NCI-H226 (cell line): Measurements from ENCODE around the gene ADGRG6.
"Not testable (repeated sequence)": the region's sequence is repeated elsewhere in the genome, so short reads cannot be mapped to it uniquely, and the experiment has no call there.

Experiments used
- DNase-seq: peaks from one replicate; pipeline ENCODE4 v3.0.0-alpha.2; 2015

The ADGRG6 gene

DNA sequence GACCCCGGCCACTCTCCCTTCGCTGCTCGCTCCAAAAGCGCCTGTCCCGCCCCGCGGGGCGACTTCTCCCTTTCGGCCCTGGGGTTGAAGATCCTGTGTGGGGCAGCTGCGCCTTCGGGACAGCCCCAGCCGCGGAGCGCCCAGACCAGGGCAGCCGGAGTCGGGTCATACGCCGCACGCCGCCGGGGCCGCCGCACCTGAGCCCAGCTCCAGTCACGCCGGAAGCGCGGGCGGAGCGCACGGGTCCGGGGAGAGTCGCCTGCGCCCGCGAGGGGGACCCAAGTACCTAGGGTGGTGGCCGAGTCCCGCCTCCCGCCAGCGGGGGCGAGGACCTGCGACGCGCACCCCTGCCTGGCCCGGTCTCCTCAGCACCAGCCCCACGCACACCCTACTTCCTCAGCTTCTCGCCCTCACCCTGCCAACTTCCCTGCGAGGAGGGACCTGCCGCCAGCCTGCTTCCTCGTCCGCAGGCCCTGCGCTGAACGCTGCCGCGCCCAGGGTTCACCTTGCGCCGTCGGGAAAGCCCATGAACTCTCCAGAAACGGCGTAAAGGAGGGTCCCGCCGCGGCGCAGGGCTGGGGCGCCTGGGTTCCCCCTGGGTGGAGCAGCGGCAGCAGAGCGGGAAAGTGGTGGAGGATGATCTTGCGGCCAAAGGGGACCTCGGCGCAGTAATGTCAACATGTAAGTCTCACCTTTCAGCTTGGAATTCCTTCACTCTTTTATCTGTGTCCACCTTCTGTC, at the start of gene ADGRG6:
ADGRG6 (plus strand) TSS at position 357 of the 741 bp plus-strand sequence; CDS start at position 680, 323 bp downstream.
- peak; percentile 71 for DNase-seq

DNA sequence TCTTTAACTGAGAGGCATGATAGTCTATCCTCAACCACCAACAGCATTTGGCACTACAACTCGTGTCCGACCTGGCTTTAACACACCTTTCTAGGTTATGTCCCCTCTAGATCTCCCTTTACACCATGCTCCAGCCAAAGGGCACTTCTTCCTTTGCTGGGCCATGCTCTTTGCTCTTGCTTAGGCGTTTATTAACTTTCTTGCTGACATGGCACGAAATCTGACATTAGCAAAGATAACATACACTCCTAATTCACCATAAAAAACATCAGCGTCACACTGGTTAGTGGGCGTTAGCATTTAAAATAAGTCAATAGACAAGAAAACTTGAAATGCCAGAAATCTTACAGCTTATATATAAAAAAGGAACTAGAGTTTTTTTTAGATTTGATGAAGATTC, 47.3 kb upstream of the ADGRG6 start:
- no peak for DNase-seq

DNA sequence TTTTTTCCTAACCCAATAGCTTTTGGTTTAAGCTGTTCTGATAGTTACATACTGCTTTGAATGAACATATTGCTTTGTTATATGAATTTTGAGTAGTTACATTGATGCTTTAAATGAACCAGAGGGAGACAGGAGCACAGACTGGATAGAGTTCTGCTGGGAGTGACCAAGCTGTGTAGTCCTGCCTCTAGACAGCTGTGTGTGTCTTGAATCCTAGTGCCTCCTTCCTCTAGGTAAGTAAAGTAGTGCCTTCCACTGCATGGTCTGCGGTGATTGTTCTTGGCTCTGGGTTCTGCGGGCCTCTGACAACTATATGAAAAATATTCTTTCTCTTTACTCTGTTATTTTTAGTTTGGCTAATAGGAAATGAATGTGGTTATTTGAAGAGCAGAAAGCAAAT, 46.0 kb upstream of the ADGRG6 start:
- no peak for DNase-seq

DNA sequence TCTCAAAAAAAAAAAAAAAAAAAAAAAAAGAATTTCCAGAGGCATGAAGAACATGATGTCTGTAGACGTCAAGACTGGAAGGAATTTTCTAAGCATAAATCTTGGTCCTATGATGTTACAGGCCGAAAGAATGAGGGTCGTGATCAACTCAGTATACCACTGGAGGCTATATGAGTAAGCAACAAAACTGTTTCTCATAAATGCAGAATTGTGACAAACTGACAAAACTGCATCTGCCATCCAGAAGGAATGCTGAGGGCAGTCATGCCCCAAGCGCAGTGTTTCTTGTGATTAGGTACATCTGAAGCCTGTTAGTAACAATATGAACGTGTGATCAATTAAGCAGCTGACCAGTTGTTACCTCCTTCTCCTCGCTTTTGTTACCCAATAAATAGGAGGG, 43.5 kb upstream of the ADGRG6 start:
- DNase-seq, result no peak

DNA sequence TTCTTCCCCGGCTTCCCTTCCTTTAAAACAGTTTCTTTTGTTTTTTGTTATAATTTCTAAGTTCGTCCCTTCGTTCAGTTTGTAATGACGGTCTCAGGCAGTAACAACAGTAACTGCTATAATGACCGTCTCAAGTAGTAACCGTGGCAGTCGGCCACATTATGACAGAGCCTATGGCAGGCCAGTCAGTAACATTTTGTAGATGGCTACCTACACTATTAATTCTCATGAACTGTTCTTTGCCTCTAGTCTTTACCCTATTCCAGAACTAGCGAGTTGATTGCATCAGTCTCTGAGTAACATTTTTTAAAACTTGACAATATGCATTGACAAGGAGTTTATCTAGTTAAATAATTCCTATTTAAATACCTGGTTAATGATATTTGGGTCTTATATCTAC, 43.0 kb upstream of the ADGRG6 start:
- DNase-seq, result no peak

DNA sequence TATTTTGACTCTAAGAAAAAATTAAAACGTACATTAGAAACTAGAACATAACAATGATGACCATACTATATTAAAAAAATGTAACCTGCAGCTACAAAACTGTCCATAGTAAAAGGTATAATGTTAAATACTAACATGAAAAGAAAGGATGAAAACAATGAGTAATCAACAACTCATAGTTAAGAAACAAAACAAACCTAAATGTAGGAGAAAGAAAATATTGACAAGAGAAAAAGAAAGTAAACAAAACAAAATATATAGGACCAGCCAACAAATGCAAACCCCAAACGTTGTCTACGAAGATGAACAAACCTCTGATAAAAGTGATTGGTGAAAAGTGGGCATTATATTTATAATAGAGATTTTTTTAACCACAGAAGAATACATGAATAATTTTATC, 41.1 kb upstream of the ADGRG6 start:
- DNase-seq, result no peak

DNA sequence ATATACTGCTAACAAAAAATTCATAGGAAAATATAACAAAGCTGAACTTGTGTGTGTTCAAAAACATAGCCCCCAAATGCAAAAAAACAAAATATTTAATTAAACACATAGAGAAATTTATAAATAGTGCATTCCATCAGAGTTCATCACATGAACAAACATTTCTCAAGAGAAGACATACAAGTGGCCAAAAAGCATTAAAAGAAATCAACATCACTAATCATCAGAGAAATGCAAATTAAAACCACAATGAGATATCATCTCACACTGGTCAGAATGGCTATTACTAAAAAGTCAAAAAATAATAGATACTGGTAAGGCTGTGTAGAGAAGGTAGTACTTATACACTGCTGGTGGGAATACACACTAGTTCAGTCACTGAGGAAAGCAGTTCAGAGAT, 39.6 kb upstream of the ADGRG6 start:
- no peak for DNase-seq

DNA sequence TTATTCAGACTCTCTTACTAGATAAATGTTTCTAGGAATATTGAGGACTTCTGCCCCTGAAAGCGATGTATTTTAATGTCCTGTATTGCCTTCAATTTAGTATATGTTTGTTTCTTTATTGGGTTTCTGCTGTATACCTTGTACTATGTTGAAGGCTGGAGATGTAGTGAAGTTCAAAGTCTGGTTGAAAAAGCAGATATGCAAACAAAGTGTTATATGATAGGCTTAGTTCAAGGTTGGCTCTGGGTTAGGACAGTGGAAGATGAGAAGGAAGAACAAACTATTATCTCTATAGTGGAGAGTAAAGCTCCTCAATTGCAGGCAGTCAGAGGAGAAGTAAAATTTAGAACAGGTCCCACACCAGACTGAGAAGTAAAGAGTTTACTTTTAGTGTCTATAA, 36.3 kb upstream of the ADGRG6 start:
- DNase-seq, result no peak

DNA sequence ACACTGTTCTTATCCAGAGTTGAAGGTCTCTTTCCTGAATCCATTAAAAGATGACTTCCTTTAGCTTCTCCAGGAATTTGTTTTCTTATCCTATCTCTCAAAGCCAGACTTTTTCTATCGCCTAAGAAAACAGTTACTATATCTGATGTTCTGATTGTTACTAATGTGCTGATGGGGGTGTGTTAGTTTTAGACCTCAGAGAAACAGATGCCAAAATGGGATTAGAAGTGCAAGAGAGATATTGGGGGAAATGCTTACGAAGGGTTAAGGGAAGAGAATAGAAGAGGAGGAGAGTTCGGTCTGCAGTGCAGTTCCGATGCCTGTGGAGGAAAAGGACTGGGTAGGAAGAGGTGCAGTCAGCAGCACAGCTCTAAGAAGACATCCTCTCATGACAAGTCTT, 35.7 kb upstream of the ADGRG6 start:
- DNase-seq, result no peak

DNA sequence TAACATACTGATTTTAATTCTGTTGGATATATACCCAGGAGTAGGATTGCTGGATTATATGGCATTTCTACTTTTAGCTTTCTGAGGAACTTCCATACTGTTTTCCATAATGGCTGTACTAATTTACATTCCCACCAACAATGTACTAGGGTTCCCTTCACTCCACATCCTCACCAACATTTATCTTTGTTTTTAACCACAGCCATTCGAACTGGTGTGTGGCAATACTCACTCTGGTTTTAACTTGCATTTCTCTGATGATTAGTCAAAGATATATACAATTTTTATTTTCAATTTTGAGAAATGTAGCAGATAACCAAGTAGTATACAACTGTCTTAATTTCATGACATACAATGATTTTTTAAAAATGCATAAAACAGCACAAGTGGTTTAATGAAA, 30.3 kb upstream of the ADGRG6 start:
- DNase-seq, result no peak

DNA sequence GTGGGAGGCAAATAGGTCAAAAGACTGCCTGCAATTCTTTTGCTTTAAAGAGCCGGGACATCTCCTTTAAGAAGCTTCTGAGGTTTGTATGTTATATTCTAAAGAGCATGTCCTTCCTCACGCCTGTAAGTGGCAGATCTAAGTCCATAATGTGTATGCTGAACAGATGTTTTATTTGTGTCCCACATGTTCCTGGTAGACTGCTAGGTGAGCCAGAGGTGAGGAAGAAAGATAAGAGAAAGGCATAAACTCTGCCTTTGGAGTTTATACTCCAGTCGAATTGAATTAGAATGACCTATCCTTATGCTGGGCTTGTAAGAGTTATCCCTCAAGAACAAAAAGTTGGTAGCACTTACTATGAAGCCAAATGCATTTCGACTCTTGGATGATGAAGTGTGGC, 27.2 kb upstream of the ADGRG6 start:
- no peak for DNase-seq

DNA sequence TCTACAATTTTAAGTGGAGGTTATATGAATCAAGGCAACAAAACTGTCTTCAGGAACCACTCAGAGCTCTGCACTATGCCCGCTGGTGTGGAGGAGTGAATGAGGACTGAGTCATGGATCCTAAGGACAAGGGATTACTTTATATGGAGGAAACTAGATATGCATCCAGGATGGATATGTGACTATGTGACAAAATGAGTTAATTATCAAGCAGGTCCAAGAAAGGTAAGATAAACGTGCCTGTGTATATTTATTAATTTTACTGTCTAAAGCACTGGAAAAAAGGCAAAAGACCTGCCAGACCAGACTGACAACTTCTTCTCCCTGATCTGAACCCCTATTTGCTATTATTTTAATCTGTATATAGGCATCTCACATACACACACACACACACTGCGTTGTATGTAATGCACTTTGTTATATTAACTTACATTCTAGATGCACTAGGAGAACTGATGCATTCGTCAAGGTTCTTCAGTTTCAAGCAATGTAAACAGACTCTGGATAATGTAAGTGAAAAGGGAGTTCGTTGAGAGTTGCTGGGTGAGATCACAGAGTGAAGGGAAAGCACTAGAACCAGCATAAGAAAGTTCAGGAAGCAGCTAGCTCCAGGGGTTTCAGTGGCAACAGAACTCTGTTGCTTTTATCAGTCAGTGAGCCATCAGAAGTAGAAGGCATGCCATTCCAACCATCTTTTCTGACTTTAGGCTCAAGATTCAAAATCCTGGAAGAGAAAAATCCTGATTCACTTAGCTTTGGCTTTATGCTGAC, 26.4 kb upstream of the ADGRG6 start:
- DNase-seq, result peak; percentile 30

DNA sequence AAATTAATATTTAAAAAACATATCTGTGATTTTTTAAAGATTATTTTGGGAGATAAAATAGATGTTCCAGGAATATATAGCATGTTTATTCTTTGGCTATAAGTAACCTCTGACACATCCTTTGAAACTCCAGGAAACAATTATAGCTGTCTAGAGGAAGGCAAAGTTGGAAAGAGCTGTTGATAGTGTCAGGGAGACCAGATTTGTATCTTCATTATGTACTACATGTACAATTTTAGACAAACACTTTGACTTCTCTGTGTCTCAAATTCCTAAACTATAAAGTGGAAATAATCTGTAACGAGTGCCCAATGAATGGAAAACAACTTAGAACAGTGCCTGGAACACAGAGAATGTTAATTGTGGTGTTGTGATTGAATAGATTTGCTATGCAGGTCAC, 25.6 kb upstream of the ADGRG6 start:
- no peak for DNase-seq

DNA sequence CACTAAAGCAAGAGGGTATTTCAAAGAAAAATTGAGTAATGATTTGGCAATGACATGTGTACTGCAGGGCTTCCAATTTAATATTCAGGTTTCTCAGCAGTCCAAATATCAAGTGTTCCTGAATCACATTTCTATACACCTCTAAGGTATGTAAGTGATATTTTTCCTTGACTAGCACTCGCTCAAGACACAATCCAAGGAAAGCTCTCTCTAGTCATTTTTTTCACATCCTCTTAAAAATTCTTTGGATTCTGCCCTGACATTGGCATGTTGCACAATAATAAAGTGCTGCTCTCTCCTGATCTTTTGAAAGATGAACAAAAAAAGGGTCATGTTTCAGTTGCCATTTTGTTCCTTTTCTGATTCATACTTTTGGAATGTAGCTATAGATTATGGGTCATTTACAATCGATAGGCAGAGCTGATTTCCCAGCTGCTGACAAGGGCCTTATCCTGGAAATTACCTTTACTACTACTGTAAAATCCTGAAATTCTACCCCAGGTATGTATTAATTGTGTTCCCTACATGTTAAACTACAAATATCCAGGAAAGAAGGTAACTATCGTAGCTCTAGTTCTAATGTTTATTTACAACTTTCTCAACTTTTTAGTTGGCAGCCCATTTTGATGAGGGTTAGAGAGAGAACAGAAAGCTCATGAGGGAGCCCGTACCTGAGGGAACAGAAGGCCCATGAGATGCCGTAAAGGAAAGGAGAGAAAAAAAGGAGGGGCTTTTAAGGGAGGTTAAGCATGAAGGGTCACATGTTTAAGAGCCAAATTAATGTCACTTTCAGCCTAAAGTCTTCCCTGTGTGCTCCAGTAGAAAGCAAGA, 22.2 kb upstream of the ADGRG6 start:
- peak; percentile 62 for DNase-seq

DNA sequence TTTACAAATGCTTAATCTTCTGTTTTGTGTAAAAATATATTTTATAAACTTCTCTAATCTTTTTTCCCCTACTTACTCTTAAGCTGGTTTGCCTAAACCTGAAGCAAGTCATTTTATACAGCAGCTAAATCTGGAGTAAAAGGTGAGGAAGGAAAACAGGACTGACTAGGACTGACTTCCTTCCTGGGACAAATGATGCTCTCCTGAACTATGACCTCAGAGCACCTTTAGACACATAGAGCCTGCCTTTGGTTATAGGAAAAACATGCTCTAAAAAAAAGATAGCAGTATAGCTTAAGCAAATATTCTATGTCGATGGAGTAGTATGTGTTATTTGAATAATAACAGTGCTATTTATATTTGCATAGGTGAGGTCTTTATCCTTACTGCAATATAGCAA, 21.5 kb upstream of the ADGRG6 start:
- no peak for DNase-seq

DNA sequence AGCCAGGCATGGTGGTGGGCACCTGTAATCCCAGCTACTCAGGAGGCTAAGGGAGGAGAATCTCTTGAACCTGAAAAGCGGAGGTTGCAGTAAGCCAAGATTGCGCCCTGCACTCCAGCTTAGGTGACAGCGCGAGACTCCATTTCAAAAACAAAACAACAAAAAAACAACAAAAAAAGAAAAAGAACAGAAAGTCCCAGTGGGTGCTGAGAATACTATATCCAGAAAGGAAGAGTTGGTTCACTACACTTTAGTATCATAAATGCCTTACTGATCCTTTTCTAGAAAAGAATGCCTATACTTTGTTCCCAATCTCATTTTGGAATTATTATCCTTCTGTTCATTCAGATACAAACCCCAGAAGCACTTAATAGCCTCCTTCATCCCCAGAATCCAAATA, 20.9 kb upstream of the ADGRG6 start:
- DNase-seq, result no peak

DNA sequence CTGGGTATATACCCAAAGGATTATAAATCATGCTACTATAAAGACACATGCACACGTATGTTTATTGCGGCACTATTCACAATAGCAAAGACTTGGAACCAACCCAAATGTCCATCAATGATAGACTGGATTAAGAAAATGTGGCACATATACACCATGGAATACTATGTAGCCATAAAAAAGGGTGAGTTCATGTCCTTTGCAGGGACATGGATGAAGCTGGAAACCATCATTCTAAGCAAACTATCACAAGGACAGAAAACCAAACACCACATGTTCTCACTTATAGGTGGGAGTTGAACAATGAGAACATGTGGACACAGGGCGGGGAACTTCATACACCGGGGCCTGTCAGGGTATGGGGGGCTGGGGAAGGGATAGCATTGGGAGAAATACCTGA, 18.7 kb upstream of the ADGRG6 start:
- not testable (repeated sequence) for DNase-seq

DNA sequence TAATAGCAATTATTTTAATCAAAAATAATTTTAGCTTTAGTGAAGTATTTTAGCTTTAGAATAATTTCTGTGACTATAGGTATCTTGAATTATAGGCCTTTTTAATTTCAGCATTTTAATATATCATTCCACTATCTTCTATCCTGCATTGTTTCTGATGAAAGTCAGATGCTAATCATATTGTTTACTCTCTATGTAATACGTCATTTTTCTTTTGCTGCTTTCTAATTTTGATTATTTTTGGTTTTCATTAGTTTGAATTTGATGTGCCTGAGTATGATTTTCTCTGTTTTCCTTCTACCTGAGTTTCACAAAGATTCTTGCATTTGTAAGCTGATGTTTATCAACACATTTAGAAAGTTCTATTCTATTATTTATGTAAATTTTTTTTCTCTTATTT, 17.4 kb upstream of the ADGRG6 start:
- no peak for DNase-seq

DNA sequence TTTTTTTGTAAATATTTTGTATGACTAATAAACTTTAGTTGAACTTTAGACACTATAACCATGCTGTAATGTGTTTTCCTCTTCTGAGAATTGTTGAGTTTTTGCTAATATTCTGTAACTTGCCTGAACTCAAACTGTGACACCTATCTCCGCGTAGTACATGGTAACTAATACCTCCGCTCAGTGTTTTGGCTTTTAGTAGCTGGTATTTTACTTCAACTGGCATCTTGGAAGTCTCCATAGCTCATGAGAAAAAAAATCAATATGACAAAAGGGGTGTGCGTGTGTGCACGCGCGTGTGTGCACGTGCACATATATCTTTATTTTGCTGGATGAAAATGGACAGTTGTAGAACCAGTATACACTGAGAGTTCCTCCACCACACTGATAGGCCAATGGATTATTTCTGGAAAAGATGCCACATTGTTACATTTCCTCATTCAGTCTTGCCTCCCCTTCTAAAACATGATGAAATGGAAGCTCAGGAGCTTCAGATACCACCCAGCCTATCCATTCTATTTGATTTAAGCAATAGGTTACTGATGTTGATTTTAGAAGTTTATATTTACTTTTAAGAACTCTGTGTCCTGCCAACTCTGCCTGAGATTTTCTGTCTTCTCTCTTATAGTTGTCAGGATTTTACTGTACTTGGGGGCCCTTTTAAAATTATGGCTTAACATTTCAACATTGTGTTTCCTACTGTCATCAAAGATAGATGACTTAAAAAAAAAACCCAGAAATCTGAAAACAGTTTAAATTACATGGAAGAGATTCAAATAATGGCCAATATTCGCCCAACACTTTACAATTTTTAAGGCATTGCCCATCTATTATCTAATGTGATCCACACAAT, 16.3 kb upstream of the ADGRG6 start:
- DNase-seq, result no peak

DNA sequence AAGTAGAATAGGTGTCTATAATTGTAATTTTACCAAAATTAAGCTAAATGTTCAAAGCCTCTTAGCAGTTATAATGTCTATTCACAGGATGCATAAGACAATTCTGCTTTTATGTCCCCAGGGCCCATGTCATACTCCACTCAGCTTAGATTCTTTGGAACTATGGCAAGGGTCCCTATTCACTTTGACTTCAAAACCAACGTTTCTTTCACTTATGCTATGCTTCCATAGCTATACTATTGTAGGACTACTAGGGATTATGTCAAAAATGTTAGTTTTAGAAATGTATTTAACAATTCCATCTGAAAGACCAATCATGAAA, 15.8 kb upstream of the ADGRG6 start:
- no peak for DNase-seq

DNA sequence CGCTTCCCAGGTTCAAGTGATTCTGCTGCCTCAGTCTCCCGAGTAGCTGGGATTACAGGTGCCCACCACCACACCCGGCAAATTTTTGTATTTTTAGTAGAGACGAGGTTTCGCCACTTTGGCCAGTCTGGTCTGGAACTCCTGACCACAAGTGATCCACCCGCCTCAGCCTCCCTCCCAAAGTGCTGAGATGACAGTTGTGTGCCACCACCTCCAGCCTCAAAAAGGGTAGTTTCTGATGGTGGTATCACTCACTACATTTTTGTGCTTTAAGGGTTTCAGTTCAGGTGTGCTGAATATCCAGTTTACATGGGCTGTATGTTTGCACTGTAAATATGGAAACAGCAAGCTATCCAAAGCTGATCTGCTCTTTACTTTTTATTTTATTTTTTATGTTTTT, 12.1 kb upstream of the ADGRG6 start:
- DNase-seq, result no peak

DNA sequence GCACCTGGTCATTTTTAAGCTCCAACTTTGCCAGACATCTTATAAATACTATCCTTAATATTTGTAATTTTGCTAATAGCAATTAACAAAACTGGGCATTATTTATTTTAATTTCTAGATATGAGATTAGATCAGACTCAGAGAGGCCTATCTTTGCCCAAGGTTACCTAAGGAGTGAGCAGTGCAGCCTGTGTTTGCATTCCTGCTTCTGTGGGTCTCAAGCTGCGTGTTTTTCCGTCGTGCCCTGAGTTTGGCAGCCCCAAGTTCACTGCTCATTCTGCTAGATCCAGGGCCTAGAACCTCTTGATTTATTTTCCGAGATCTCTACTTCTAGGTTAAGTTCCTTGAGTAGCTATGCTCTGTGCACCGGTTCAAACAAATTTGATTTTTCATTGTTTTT, 11.0 kb upstream of the ADGRG6 start:
- no peak for DNase-seq

DNA sequence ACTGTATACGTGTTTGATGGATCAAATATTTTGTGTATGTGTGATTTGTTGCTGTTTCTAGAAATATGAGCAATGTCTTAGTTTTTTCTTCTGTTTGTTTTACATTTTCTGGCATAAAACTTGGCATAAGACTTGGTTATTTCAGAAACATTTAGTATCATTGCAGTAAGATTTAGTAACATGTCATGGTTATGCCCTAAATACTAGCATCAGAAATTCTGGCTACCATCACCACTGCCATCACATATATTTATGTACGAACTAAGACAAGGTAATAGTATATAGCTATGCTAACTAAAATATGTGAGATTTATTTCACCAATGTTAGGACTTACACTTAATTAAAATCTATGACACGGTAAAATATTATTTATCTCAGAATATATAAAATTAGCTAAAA, 10.3 kb upstream of the ADGRG6 start:
- no peak for DNase-seq
